ENCODE data around the gene SCYGR1.
"Not testable (repeated sequence)": the region's sequence is repeated elsewhere in the genome, so short reads cannot be mapped to it uniquely, and the experiment has no call there.

Gene SCYGR1

DNA sequence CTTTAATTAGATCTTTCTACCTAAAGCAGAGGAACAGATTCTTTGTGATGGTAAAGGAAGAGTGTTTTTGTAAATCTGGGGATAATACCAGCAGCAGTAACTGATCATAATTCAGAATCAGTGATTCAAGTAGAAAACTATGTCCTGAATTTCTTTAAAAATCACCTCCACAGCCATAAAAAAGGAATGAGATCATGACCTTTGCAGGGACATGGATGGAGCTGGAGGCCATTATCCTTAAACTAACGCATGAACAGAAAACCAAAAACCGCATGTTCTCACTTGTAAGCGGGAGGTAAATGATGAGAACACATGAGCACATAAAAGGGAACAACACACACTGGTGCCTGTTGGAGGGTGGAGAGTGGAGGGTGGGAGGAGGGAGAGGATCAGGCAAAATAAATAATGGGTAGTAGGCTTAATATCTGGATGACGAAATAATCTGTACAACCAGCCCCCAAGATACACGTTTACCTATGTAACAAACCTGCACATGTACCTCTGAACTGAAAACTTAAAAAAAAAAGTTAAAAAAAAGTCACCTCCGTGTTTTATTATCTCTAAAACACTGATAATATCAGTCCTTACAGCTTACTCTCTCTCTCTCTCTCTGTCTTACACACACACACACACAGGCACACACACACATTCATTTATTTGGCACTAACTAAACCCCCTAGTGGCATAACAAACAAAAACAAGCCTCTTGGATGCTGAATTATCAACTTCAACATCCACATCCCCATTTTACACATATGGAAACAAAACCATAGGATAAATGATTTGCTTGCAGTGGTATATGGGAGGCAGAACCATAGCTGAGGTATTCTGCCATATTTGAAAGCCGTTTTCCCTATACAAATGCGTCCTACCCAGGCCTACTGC lies 10.0 kb downstream of the SCYGR1 start:
- peak in 1 of 42 donors; percentile 21 for DNase-seq
- intact Hi-C loops (cut with DNase I), result no loop called here

DNA sequence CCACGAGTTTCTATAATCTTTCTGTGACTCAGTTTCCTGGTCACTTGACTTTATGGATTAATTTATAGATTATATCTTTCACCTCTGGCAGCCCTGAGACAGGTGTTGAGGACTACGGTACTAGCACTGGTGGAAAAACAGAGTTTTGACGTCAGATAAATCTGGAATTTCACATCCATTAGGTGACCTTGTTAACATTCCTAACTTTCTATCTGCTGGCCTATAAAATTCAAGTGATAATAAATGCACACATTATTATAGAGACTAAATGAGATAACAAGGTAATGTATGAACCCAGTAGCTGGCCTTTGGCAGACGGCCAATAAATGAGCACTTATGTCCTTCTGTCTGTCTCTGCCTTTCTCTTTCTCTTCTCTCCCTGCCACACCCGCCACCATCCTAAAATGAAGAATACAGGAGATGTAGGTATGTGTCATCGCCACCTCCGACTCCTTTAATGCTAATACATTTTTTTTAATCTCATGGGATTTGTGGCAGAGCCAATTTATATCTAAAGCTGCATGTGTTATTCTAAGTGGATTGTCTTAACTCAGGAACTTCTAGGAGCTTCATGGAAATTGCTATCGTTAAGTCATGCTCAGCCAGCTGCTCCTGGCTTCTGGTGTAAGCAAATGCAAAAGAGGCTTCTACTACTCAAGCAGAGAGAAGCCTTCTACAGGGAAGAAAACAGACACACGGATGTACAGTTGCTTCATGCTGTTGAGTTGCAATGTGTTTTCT lies 10.9 kb downstream of the SCYGR1 start:
- intact Hi-C loops (cut with DNase I), result no loop called here
- DNase-seq, result peak in 25 of 42 donors; percentile 18 to 86 (median 44)

- intact Hi-C loops (cut with DNase I), result no loop called here
- DNase-seq, result no peak
Observed at GRCh38 chr2:227374158-227374557, 13.6 kb downstream of the SCYGR1 start.

DNA sequence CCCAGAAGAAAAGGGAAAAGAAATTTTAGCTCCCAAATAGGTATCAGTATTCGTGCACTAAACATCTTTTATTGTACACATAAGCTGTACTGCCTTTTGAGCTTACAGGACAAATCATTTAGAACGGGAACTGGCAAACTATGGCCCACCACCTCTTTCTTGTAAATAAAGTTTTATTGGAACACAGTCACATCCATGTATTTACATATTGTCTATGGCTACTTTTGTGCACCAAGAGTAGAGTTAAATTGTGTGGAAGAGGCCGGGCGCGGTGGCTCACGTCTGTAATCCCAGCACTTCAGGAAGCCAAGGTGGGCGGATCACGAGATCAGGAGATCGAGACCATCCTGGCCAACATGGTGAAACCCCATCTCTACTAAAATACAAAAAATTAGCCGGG lies 14.4 kb downstream of the SCYGR1 start:
- peak in 1 of 42 donors; percentile 20 for DNase-seq
- intact Hi-C loops (cut with DNase I), result no loop called here

DNA sequence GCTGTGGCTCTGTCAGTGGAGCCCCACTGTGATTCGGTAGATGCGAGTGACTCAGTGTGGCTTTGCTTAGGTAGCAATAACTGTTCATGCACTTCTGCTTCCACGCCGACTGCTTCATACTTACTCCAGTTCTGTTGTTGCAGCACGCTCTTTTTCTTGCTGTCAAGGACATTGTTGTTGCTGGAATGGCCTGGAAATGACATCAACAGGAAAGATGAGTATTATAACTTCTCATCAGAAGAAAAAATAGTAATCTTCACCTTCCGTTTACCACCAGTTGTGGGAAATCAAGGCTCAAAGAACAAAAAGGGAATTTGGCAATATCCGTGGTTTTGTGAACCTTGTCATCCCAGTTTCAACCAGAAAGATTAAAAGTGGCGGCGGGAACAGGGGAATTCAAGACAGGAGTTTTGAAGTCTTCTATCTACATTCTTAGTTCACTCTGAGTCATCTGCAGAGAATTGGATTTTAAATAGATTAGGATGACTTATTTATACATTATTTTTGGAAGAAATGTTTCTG lies 16.9 kb downstream of the SCYGR1 start:
- DNase-seq, result peak in 9 of 42 donors; percentile 23 to 65 (median 44)
- intact Hi-C loops (cut with DNase I), result no loop called here

- intact Hi-C loops (cut with DNase I), result no loop called here
Observed at GRCh38 chr2:227370092-227370491, 17.7 kb downstream of the SCYGR1 start.

DNA sequence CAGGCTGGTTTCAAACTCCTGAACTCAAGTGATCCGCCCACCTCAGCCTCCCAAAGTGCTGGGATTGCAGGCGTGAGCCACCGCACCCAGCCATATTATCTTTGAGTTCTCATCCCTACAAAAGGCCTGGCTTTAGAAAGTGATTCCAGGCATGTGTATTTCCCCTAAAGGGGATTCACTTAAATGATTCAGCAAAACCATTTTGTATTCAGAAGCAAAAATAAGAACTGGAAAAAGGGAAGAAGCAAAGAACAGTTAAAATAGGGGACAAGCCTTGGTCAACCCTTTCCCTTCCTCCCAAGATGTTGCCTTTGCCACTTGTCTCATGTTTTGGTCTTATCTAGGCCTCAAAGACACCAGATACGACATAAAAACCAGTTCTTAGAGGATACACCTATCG lies 19.2 kb downstream of the SCYGR1 start:
- intact Hi-C loops (cut with DNase I), result no loop called here

More at GRCh38 chr2:227370092-227370491, 17.7 kb downstream of the SCYGR1 start:
- no peak for DNase-seq

DNA sequence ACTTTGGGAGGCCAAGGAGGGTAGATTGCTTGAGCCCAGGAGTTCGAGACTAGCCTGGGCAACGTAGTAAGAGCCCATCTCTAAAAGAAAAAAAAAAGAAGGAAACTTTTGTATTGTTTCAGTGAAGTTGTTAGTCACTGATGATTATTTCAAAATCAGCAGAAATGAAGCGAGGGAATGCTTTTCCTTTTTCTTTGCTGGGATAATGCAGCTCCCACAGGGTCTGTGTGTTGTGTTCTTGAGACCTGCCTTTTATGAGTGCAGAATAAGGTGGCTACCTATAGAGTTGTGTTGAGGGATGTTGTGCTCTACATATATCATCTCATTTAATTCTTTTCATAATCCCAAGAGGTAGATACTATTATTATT lies 20.3 kb downstream of the SCYGR1 start:
- intact Hi-C loops (cut with DNase I), result no loop called here
- no peak for DNase-seq

More for the DNA sequence above, 19.2 kb downstream of the SCYGR1 start:
- DNase-seq, result no peak

- intact Hi-C loops (cut with DNase I), result no loop called here
- peak in 9 of 42 donors; percentile 22 to 75 (median 47) for DNase-seq
Observed at GRCh38 chr2:227366769-227367426, 20.9 kb downstream of the SCYGR1 start.

- DNase-seq, result no peak
Observed at GRCh38 chr2:227365833-227366232, 21.9 kb downstream of the SCYGR1 start.

GRCh38 chr2:227364585-227365263 lies 23.0 kb downstream of the SCYGR1 start:
- DNase-seq, result peak in 4 of 42 donors; percentile 22 to 44 (median 38)
- intact Hi-C loops (cut with DNase I), result not testable (repeated sequence)

More at GRCh38 chr2:227365833-227366232, 21.9 kb downstream of the SCYGR1 start:
- intact Hi-C loops (cut with DNase I), result no loop called here

- intact Hi-C loops (cut with DNase I), result no loop called here
- DNase-seq, result peak in 1 of 42 donors; percentile 44
Observed at GRCh38 chr2:227363756-227364155, 24.0 kb downstream of the SCYGR1 start.

DNA sequence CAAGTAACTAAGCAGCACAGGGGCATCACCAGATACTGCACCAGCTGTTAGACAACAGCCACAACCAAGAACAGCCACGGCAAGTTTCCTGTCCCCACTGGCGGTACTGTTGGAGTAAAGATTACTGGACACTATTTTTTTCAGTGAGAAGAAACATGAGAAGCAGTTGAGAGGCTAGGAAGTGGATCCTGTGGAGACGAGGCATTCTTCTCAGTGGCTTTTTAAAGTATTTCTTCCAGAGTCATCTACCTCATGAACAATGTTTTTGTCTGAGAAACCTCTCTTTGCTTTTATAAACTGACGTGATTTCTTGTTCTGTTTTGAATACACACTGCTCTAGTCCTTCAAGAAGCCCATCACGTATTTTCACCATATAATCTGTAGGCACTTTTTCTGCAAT lies 27.4 kb downstream of the SCYGR1 start:
- intact Hi-C loops (cut with DNase I), result no loop called here
- DNase-seq, result no peak

- peak in 3 of 42 donors; percentile 37 to 44 (median 41) for DNase-seq
- intact Hi-C loops (cut with DNase I), result no loop called here
Observed at GRCh38 chr2:227351639-227352038, 36.1 kb downstream of the SCYGR1 start.

DNA sequence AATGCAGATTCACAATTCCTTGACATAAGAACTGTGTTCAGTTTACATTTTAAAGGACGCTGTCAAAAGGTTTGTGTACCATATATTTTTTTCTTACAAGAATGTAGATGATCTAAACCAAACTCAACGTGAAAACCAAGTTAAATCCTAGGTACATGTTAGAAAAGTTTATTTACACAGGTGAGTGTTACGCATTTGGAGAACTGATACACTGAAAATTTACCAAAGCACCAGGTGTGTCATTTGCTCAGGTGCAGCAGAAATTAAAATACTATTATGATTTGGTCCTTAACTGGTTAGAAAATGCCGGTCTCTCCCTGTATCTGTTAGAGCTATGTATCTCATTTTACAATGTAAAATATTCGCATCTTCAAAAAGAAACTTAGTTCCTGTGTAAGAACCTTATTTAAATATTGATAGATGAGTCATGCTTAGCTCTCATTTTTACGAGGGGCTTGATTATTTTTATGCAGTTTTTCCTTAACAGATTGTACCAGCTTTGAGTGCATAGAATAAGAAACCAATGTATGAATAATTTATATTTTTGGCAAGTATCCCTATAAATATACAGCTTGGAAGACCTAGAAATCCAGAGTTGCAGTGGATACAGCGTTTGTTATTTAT lies 37.6 kb downstream of the SCYGR1 start:
- intact Hi-C loops (cut with DNase I), result no loop called here
- no peak for DNase-seq

DNA sequence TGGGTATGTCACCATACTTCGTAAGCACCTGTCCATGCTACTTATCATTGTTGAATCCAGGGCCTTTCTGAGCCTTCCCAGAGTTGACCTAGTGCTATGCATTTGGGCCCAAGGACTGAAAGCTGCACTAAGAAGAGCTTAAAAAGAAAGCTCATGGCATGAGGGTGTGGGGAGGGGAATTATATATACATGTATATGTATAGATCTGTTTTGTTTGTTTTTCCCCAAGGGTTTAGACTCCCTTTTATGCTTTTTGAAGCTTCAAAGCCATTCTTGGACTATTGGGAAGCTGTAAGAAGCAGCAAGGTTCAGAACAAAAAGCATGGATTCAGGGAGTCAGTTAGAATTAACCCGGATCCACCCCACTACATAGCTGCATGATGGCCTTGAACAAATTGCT lies 39.4 kb downstream of the SCYGR1 start:
- intact Hi-C loops (cut with DNase I), result no loop called here
- no peak for DNase-seq

DNA sequence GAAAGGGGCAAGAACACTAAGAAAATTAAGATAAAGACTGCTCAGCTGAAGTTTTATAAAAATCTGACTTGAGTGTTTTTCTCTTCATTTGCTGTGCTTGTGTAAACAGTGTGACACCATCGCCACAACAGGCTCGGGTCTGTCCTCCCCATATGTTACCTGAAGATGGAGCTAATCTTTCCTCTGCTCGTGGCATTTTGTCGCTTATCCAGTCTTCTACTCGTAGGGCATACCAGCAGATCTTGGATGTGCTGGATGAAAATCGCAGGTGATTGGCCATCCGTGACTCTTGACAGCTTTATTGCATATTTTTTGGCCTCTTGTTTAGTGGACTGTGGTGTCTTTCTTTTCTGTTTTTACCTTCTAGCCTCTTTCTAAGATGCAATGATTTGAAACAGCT lies 40.6 kb downstream of the SCYGR1 start:
- no peak for DNase-seq
- intact Hi-C loops (cut with DNase I), result no loop called here

- DNase-seq, result no peak
- intact Hi-C loops (cut with DNase I), result no loop called here
Observed at GRCh38 chr2:227344231-227344630, 43.5 kb downstream of the SCYGR1 start.
